Measurements from ENCODE around the gene ENPP3. TPM values are rescaled to one million over a fixed set of nuclear protein-coding genes. Genes with fewer than 3 reads are reported as not detected.

Gene ENPP3
- total RNA-seq, 1 experiment from 2014 or later = 0.15 TPM

DNA sequence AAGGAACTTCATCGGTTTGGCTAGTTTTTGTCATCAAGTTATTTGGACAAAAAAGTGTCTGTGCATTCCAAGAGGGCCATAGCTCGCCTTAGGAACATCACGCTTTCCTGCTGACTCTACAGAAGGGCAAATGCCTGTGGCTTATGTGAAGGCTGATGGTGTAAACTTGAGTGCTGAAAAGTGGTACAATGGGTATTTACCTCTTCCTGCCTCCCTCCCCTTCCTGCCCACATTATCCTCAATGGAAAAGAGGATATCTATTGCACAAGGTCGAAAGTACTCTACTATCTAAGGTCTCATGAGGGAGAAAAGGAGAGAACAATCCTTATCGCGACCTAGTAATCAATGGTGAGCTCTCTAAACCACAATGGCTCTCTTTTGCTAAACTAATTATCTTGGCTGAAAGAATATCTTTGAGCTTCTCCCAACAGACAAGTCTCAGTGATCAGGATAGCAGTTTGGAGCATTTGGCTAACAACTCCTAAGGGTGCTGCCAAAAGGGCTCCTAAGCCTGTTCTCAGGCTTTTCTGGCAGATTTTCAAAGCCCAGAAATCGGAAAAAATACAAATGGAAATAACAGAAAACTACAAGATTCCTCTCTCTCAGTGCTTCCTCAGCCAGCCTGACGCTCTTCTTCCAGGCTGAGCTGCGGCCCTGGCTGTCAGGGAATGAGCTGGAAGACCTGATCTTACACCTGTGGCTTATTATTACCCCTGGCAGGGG lies 128.1 kb downstream of the ENPP3 start:
- no peaks in the 10 kb centered on the region for H3K23me2 ChIP-seq (ENCODE audit: insufficient read length, low read depth, low read length, poor library complexity, severe bottlenecking)
- no CpG with 5 or more reads among the region's 9 CpGs for WGBS (ENCODE audit: extremely low coverage, insufficient read length, low lambda C conversion rate)
- no peak overlapping the region for H3T11ph ChIP-seq (ENCODE audit: low read length)
- no peak overlapping the region for H2AFZ ChIP-seq (ENCODE audit: low read length)
- no peak overlapping the region for H4K5ac ChIP-seq (ENCODE audit: insufficient read length, low read depth, low read length)
- H3K4me2 ChIP-seq (ENCODE audit: insufficient read depth, insufficient read length, low read length) = no peak overlapping the region
- no peak for TF ChIP-seq CTCF (conservative IDR thresholded peaks at IDR 0.05)
- no peak overlapping the region for H3K56ac ChIP-seq (ENCODE audit: insufficient read length, low read depth, low read length)
- Mint-ChIP-seq H3K36me3 (ENCODE audit: insufficient read depth in 1 of 3, low read depth in 3 of 3) (no peaks in the 10 kb centered on the region), H3K9me3 (no peaks in the 10 kb centered on the region), H3K27ac (no peak overlapping the region), H3K4me3 (no peak overlapping the region), H3K4me1 (no peaks in the 10 kb centered on the region), H3K27me3 (ENCODE audit: low read depth) (peaks cover 16% of the 10 kb centered on the region)
- H2BK5ac ChIP-seq (ENCODE audit: insufficient read length, low read length) = no peak overlapping the region
- no peak overlapping the region for H3K14ac ChIP-seq (ENCODE audit: insufficient read depth, low read length)
- H3K9me3 ChIP-seq (ENCODE audit: control insufficient read depth, low read depth, low read length) = no peaks in the 10 kb centered on the region
- H3K27me3 ChIP-seq (ENCODE audit: insufficient read depth, low read length) = no peaks in the 10 kb centered on the region
- H3K79me1 ChIP-seq (ENCODE audit: insufficient read depth, low read depth, low read length, poor library complexity, severe bottlenecking) = no peaks in the 10 kb centered on the region
- H4K8ac ChIP-seq (replicated peaks; ENCODE audit: insufficient read length, low read depth, low read length) = no peak overlapping the region
- no peaks in the 10 kb centered on the region for H4K20me1 ChIP-seq (ENCODE audit: control insufficient read depth, insufficient read depth, insufficient read length)
- no peaks in the 10 kb centered on the region for H3K79me2 ChIP-seq (ENCODE audit: insufficient read depth, low read length)
- no peak overlapping the region for H2BK20ac ChIP-seq (ENCODE audit: low read depth, low read length, poor library complexity, severe bottlenecking)
- H2BK15ac ChIP-seq (ENCODE audit: low read depth, low read length) = no peak overlapping the region; the same call in 1 of the 2 replicates
- no peak overlapping the region for H3K4ac ChIP-seq (ENCODE audit: low read depth, low read length)
- H3K18ac ChIP-seq (ENCODE audit: insufficient read length, low read depth, low read length) = no peak overlapping the region
- no peak overlapping the region for H2BK12ac ChIP-seq (ENCODE audit: insufficient read length, low read depth, low read length)
- H3K27ac ChIP-seq (ENCODE audit: insufficient read length, low read depth, low read length) = no peak overlapping the region
- H3K23ac ChIP-seq (ENCODE audit: insufficient read length, low read depth, low read length) = no peak overlapping the region
- no peak for DNase-seq
- no peak overlapping the region for H2BK120ac ChIP-seq (ENCODE audit: low read depth, low read length, poor library complexity, severe bottlenecking)
- H3K9ac ChIP-seq (ENCODE audit: extremely low read depth, insufficient read length, low read length) = no peak overlapping the region
- H3K4me1 ChIP-seq (ENCODE audit: insufficient read depth, low read length) = no peaks in the 10 kb centered on the region
- H4K91ac ChIP-seq (ENCODE audit: insufficient read length, low read depth, low read length) = no peak overlapping the region
- no peak overlapping the region for H2AK5ac ChIP-seq (ENCODE audit: insufficient read length, low read length)

Data from H9 (cell line).